Jurkat, Clone E6-1 (cell line): Measurements from ENCODE around the gene ZNF222.

Experiments used
- DNase-seq: peaks from one replicate; pipeline ENCODE4 v3.0.0-alpha.2; 2011; ENCODE audit warnings: low read depth, low spot score
- H3K4me3 ChIP-seq: 2 replicates; pipeline ENCODE4 v1.5.1; 2011; ENCODE audit warnings: mild to moderate bottlenecking, low read length, control low read depth, moderate library complexity

The ZNF222 gene

GRCh38 chr19:44050740-44051649 is 25.8 kb downstream of the ZNF222 start:
- H3K4me3 ChIP-seq: no peak overlapping the region
- DNase-seq: no peak

- no peak for DNase-seq
These were observed 26.6 kb downstream of the ZNF222 start, which contains the start of gene ZNF223 for GRCh38 chr19:44051650-44052402. Gene ZNF223 (plus strand): TSS chr19:44052036. CDS start chr19:44055177, 3,141 bp downstream.

GRCh38 chr19:44055870-44056269 is 30.7 kb downstream of the ZNF222 start:
- no peak overlapping the region for H3K4me3 ChIP-seq
- DNase-seq: no peak

More at GRCh38 chr19:44051650-44052402, 26.6 kb downstream of the ZNF222 start, which contains the start of gene ZNF223:
- no peak within 1 kb of the TSS for H3K4me3 ChIP-seq

- peak; percentile 78 for DNase-seq
- H3K4me3 ChIP-seq: no peak overlapping the region
These were observed 34.0 kb downstream of the ZNF222 start for GRCh38 chr19:44059229-44059628.

GRCh38 chr19:44061038-44061437 is 35.9 kb downstream of the ZNF222 start:
- no peak overlapping the region for H3K4me3 ChIP-seq
- DNase-seq: no peak

- no peak for DNase-seq
- no peak overlapping the region for H3K4me3 ChIP-seq
These were observed 41.1 kb downstream of the ZNF222 start for GRCh38 chr19:44066305-44066704.

GRCh38 chr19:44069415-44069814 is 44.2 kb downstream of the ZNF222 start:
- DNase-seq: no peak

GRCh38 chr19:44071824-44072542 is 46.8 kb downstream of the ZNF222 start, which contains the start of gene ZNF284:
Gene ZNF284 (plus strand): TSS chr19:44072159. CDS start chr19:44076390, 4,231 bp downstream.
- no peak for DNase-seq
- no peak within 1 kb of the TSS for H3K4me3 ChIP-seq

More at GRCh38 chr19:44069415-44069814, 44.2 kb downstream of the ZNF222 start:
- H3K4me3 ChIP-seq: no peak overlapping the region

- DNase-seq: no peak
These were observed 47.6 kb downstream of the ZNF222 start for GRCh38 chr19:44072543-44073401.

GRCh38 chr19:44076325-44076724 is 51.1 kb downstream of the ZNF222 start:
- no peak for DNase-seq
- no peak overlapping the region for H3K4me3 ChIP-seq

More at GRCh38 chr19:44072543-44073401, 47.6 kb downstream of the ZNF222 start:
- no peak overlapping the region for H3K4me3 ChIP-seq
